D341Med (cell line): Measurements from ENCODE around the gene SLC6A6.
"Not testable (repeated sequence)": the region's sequence is repeated elsewhere in the genome, so short reads cannot be mapped to it uniquely, and the experiment has no call there.

Source experiments
- DNase-seq: peaks from one replicate; pipeline ENCODE4 v3.0.0; 2012; ENCODE audit warnings: low spot score

SLC6A6 gene

DNA sequence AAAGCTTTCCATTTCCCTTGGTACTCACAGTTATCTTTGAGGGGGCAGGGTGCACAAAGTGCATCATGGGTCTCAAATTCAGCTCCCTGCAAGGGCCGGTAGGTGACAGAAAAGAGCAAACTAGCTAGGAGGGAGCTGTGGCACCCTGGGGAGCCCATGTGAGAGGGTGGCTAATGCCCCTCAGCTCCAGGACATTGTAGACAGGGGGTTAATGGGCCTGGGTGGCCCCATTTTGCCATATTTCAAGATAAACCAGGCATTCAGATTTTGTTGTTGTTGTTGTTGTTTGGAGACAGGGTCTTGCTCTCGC, 3.7 kb upstream of the SLC6A6 start:
- no peak for DNase-seq

- DNase-seq = no peak
Observed at GRCh38 chr3:14401692-14402303, 608 bp upstream of the SLC6A6 start.

GRCh38 chr3:14403619-14404155, 1.3 kb downstream of the SLC6A6 start:
- no peak for DNase-seq

DNA sequence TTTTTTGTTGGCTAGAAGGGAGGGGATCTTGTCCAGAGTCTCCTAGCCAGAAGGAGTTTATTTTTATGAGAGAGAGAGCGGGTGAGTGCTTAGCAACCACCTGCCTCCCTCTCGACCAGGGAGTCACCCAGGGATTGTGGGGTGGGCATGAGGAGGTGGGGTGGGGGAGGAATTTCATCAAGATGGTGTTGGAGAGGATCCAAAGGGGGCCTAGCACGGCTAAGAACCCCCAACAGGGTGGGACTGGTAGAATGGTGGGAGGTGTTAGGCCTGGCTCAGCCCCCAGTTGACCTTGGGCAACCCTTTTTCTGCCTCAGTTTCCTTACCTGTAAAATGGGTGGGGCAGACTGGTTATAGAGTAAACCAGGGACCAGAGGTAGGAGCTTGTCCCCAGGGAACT, 1.8 kb downstream of the SLC6A6 start:
- no peak for DNase-seq

DNA sequence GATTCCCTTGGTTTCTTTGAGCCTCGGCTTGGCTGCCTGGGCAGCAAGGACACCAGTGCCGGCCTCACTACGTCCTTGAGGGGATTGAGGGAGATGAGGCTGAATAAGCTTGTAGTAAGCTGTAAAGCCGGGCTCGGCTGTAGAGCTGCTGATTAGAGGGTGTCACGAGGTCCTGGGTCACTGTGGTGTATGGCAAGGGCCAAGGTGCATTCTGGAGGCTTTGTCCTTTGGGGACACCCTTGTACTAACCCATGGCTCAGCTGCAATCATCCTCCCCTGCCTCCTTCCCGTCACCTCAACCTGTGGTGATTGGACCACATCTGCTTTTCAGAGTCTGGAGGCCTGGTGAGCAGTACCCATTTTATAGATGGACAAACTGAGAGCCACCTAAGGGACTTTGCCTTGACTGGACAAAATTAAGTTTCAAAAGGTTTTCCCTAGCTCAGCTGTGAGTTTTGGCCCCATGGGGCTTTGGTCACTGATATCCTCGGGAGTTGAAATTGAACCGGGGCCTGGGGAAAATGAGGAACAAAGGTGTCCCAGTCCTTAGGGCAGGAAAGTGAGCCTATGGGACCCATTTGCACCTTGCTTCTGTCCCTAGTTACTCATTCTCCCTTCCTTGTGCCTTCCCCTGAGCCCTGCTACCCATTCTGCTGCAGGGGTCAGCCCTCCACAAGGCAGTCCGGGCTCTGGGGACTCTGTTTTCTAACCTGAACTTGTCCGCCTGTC, 2.4 kb downstream of the SLC6A6 start:
- no peak for DNase-seq

GRCh38 chr3:14405360-14406238, 3.2 kb downstream of the SLC6A6 start:
- no peak for DNase-seq

DNA sequence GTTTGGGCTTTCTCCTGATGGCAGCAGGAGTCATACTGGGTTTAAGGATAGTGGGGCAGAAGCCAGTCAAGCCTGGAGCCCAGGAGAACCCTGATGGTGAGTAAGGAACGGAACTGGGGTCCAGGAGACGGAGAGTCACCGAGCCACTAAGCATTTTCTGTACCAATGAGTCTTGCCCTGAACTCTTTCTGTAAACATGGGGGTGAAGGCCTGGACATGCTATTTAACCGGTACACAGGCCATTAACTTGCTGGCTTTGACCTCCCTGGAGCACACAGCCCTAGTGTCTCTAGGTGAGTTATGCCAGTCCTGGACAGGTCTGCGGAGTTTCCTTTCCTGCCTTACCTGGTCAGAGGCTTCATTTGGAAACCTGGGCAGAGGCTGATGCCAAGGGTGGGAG, 3.9 kb downstream of the SLC6A6 start:
- DNase-seq = no peak

- DNase-seq = no peak
Observed at GRCh38 chr3:14406766-14407165, 4.4 kb downstream of the SLC6A6 start.

DNA sequence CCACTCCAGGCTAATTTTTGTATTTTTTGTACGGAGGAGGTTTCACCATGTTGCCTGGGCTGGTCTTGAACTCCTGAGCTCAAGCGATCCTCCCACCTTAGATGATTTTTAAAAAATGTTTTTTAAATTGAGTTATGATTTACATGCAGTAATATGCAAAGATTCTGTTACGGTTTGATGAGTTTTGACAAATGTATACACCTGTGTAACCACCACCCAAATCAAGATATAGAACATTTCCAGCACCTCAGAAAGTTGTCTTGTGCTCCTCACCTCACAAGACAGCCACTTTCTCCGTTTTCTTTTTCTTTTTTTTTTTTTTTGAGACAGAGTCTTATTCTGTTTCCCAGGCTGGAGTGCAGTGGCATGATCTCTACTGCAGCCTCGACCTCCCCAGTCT, 4.8 kb downstream of the SLC6A6 start:
- DNase-seq = no peak

DNA sequence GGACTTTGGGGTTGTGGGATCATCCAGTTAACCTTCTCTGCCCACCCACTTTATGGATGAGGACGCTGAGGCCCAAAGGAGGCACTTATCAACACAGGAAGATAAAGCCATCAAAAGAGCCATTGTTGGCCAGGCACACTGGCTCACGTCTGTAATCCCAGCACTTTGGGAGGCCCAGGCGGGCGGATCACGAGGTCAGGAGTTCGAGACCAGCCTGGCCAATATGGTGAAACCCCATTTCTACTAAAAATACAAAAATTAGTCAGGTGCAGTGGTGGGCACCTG, 7.3 kb downstream of the SLC6A6 start:
- not testable (repeated sequence) for DNase-seq

- no peak for DNase-seq
Observed at GRCh38 chr3:14410106-14410502, 7.7 kb downstream of the SLC6A6 start.

DNA sequence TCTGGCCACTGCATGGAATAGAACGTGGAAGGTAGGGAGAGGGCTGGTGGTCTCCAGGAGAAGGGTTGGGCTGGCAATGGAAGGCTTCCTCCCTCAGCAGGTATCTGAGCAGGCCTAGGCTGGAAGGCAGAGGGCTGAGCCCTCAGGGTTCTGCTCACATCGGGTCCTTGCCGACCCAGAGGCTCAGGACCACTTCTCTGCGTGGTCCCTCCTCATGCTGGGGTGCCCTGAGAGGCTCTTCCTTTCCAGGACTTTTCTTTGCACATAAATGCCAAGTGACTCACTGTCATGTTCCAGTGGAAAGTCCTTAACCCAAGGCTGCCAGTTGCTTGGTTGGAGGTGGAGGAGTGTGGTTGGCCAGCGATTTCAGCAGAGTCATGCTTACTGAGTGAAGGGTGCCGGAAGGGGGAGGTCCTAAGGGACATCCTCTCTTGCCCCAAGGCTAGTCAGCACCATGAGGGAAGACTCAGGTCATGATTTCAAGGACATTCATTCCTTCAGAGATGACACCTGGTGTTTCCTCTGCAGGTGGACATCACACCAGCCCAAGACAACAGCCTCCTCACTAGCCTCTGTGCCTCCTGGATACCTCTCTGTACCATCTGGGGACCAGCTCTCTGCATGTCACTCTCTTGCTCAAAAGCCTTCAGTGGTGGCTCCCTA, 8.2 kb downstream of the SLC6A6 start:
- DNase-seq = no peak

- DNase-seq = no peak
Observed at GRCh38 chr3:14411166-14411526, 8.7 kb downstream of the SLC6A6 start.

GRCh38 chr3:14411988-14412387, 9.6 kb downstream of the SLC6A6 start:
- no peak for DNase-seq

DNA sequence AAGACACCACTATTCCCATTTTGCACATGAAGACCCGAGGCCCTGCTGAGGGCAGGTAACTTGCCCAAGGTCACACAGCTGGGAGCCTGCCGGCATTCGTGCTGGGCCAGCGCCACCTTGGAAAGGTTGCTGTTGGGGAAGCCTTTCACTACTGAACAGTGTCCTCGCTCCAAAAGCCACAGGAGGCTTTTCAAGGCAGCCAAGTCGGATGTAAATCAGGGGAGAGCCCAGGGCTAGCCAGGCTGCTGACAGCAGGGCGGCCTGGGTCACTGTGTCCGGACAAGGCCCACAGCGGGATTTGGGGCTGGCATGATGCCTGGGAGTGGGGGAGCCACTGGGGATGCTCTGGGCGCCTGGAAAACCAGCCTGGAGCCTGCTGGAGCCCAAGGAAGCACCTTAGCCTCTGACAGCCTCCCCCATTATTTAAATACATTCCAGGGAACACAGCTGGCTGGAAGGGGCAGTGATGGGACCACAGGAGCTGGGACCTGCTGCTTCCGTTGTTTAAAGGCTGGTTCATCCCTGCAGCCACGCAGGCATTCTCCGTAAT, 10.5 kb downstream of the SLC6A6 start:
- no peak for DNase-seq

DNA sequence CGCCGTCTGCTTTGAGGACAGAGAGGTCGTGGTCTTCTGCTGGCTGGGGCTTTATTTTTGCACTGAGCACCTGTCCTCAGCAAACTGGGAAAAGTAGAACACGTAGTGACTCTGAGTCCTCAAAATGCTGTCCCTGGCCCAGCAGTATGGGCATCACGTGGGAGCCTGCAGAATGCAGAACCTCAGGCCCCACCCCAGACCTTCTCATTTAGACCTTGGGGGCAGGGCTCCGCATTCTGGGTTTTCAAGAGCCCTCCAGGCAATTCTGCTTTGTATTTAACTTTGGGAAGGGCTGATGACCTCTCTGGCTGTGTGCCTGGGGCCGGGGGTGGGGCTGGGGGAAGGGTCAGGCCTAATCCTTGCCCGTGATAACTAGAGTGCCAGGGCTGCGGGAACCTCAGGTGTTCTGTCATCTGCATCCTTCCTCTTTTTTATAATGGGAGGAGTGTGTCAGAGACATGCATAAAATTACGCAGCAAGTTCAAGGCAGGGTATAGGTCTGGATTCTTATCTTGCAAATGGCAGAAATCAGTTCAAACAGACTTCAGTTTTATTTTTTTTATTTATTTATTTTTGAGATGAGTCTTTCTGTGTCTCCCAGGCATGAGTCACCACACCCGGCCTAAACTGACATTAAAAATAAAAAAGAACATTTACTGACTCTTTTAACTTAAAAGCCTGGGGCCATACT, 11.1 kb downstream of the SLC6A6 start:
- DNase-seq = no peak

DNA sequence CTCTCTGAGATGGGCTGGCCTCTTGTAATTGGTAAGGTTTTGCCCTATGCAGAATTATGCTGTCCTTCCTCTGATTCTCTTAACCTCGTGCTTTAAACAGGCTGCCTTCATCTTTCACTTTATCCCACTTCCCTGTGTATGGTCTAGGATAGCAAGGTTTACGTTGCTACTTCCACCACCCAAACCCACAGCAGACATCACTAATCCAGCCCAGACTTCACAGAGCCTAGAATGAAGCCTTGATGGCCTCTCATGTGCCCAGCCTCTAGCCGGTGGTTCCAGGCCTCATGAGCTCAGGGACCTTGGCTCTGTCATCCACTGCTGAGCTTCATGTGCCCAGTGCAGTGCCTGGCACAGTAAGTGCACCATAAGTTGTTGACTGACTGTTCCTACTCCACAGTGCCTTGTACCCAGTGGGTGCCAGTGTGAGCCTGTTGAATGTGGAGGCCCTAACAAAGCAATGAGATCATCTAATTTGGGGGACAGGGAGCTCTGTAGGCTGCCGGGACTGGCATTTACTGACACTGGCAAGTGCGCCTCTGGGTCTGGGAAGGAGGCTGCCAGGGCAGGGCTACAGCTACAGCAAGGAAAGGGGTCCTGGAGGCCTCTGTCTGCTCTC, 12.5 kb downstream of the SLC6A6 start:
- no peak for DNase-seq

DNA sequence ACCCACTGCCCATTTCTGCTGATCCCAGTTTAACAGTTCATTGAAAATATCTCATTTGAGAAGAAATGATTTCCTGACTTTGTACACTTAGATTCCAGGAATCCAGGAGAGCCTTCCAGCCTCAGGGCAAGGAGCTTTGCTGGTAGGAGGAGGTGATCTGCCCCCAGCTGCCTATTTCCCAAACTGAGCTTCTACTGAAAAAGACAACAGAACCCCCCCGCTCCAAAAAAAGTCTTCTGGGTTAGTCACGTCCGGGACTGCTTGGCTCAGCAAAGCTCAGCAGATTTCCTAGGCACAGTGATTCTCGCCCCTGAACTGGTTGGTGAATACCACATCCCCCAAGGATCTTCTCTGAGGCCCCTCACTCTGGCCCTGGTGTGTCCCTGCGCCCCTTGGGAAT, 13.1 kb downstream of the SLC6A6 start:
- DNase-seq = no peak

- DNase-seq = no peak
Observed at GRCh38 chr3:14416453-14416852, 14.0 kb downstream of the SLC6A6 start.

GRCh38 chr3:14418296-14419250, 16.2 kb downstream of the SLC6A6 start:
- no peak for DNase-seq
